Activated CD4-positive, alpha-beta memory T cell treated with anti-CD3 and anti-CD28 coated beads for 36 hours (primary cell): Measurements from ENCODE around the gene SLC10A7. TPM values are rescaled to one million over a fixed set of nuclear protein-coding genes. Genes with fewer than 3 reads are reported as not detected.

ENCODE experiments used
- CTCF ChIA-PET: fragments of 350-600 bp; sonication (Branson Sonifier 250); formaldehyde crosslinking; loops from one replicate; lab custom pipeline; 2021; ENCODE audit warnings: antibody characterized with exemption, inconsistent platforms; lab: Charles Lee
- POLR2A ChIA-PET: fragments of 350-600 bp; sonication (Branson Sonifier 250); formaldehyde crosslinking; loops from one replicate; lab custom pipeline; 2021; ENCODE audit warnings: antibody characterized with exemption; lab: Charles Lee
- DNase-seq: peaks from one replicate; pipeline ENCODE4 v3.0.0-alpha.2; 2020
- H3K27ac Mint-ChIP-seq: one replicate; pipeline ENCODE4 v1.8.0; 2021; ENCODE audit warnings: mixed read lengths
- H3K27me3 Mint-ChIP-seq: one replicate; pipeline ENCODE4 v1.8.0; 2021; ENCODE audit warnings: mixed read lengths
- H3K36me3 Mint-ChIP-seq: one replicate; pipeline ENCODE4 v1.8.0; 2021; ENCODE audit warnings: mixed read lengths
- H3K4me1 Mint-ChIP-seq: one replicate; pipeline ENCODE4 v1.8.0; 2021; ENCODE audit warnings: low read depth, mixed read lengths
- H3K4me3 Mint-ChIP-seq: one replicate; pipeline ENCODE4 v1.8.0; 2021; ENCODE audit warnings: mild to moderate bottlenecking, mixed read lengths
- H3K9me3 Mint-ChIP-seq: one replicate; pipeline ENCODE4 v1.8.0; 2021; ENCODE audit warnings: mixed read lengths
- intact Hi-C: fragments of 100-400 bp; cut with micrococcal nuclease; formaldehyde crosslinking; loops from one replicate; pipeline ENCODE4 v1.15.1; 2023
- total RNA-seq, 2 experiments: library from RNA; stranded (reverse); gene quantifications; one replicate each; pipeline ENCODE4 v1.2.3, GENCODE V29; 2021

The SLC10A7 gene
- total RNA-seq, 2 experiments from 2014 or later = 10.9 to 14.7 TPM

GRCh38 chr4:146436423-146437162 is 85.1 kb downstream of the SLC10A7 start:
- intact Hi-C loops = no loop called here
- CTCF ChIA-PET = no interaction called here
- Mint-ChIP-seq H3K27ac (no peak overlapping the region), H3K4me3 (no peak overlapping the region), H3K4me1 (peaks cover 6% of the 10 kb centered on the region), H3K36me3 (peaks cover 5% of the 10 kb centered on the region), H3K9me3 (no peaks in the 10 kb centered on the region), H3K27me3 (no peaks in the 10 kb centered on the region)
- no peak for DNase-seq
- POLR2A ChIA-PET = no interaction called here

GRCh38 chr4:146435962-146436361 is 85.8 kb downstream of the SLC10A7 start:
- POLR2A ChIA-PET = no interaction called here
- Mint-ChIP-seq H3K4me1 (peaks cover 6% of the 10 kb centered on the region), H3K36me3 (peaks cover 5% of the 10 kb centered on the region), H3K4me3 (no peak overlapping the region), H3K27ac (no peak overlapping the region), H3K9me3 (no peaks in the 10 kb centered on the region), H3K27me3 (no peaks in the 10 kb centered on the region)
- no peak for DNase-seq
- intact Hi-C loops = no loop called here
- CTCF ChIA-PET = no interaction called here

- no peaks in the 10 kb centered on the region for H3K4me1 Mint-ChIP-seq
- H3K4me3 Mint-ChIP-seq = no peak overlapping the region
- H3K36me3 Mint-ChIP-seq = peaks cover 3% of the 10 kb centered on the region
- H3K9me3 Mint-ChIP-seq = no peaks in the 10 kb centered on the region
- H3K27ac Mint-ChIP-seq = no peak overlapping the region
- ChIA-PET CTCF (no interaction called here), POLR2A (no interaction called here)
- no peak for DNase-seq
- intact Hi-C loops = no loop called here
- H3K27me3 Mint-ChIP-seq = no peaks in the 10 kb centered on the region
Measured at GRCh38 chr4:146432065-146432464, 89.7 kb downstream of the SLC10A7 start.

- no peak for DNase-seq
- no peak overlapping the region for H3K4me3 Mint-ChIP-seq
- POLR2A ChIA-PET = no interaction called here
- no peaks in the 10 kb centered on the region for H3K4me1 Mint-ChIP-seq
- no peak overlapping the region for H3K27ac Mint-ChIP-seq
- CTCF ChIA-PET = no interaction called here
- no peaks in the 10 kb centered on the region for H3K27me3 Mint-ChIP-seq
- intact Hi-C loops = no loop called here
- no peaks in the 10 kb centered on the region for H3K9me3 Mint-ChIP-seq
- peaks cover 5% of the 10 kb centered on the region for H3K36me3 Mint-ChIP-seq
Measured at GRCh38 chr4:146428298-146428697, 93.4 kb downstream of the SLC10A7 start.

GRCh38 chr4:146417822-146418221 is 103.9 kb downstream of the SLC10A7 start:
- no peak for DNase-seq
- ChIA-PET POLR2A (no interaction called here), CTCF (no interaction called here)
- no peaks in the 10 kb centered on the region for H3K9me3 Mint-ChIP-seq
- H3K4me1 Mint-ChIP-seq = no peaks in the 10 kb centered on the region
- no peaks in the 10 kb centered on the region for H3K27me3 Mint-ChIP-seq
- intact Hi-C loops = no loop called here
- no peak overlapping the region for H3K27ac Mint-ChIP-seq
- peaks cover 3% of the 10 kb centered on the region for H3K36me3 Mint-ChIP-seq
- H3K4me3 Mint-ChIP-seq = no peak overlapping the region

- no peaks in the 10 kb centered on the region for H3K9me3 Mint-ChIP-seq
- DNase-seq = no peak
- CTCF ChIA-PET = no interaction called here
- no peaks in the 10 kb centered on the region for H3K4me1 Mint-ChIP-seq
- POLR2A ChIA-PET = no interaction called here
- no peak overlapping the region for H3K27ac Mint-ChIP-seq
- H3K27me3 Mint-ChIP-seq = no peaks in the 10 kb centered on the region
- intact Hi-C loops = no loop called here
- H3K36me3 Mint-ChIP-seq = peaks cover 1% of the 10 kb centered on the region
- H3K4me3 Mint-ChIP-seq = no peak overlapping the region
Measured at GRCh38 chr4:146415829-146416228, 105.9 kb downstream of the SLC10A7 start.

GRCh38 chr4:146407669-146408084 is 114.1 kb downstream of the SLC10A7 start:
- H3K27ac Mint-ChIP-seq = no peak overlapping the region
- H3K4me3 Mint-ChIP-seq = no peak overlapping the region
- CTCF ChIA-PET = no interaction called here

GRCh38 chr4:146407257-146407656 is 114.5 kb downstream of the SLC10A7 start:
- Mint-ChIP-seq H3K36me3 (no peaks in the 10 kb centered on the region), H3K27me3 (no peaks in the 10 kb centered on the region), H3K4me1 (no peaks in the 10 kb centered on the region), H3K4me3 (no peak overlapping the region), H3K27ac (no peak overlapping the region), H3K9me3 (no peaks in the 10 kb centered on the region)
- no peak for DNase-seq
- intact Hi-C loops = no loop called here
- CTCF ChIA-PET = no interaction called here
- POLR2A ChIA-PET = no interaction called here

More at GRCh38 chr4:146407669-146408084, 114.1 kb downstream of the SLC10A7 start:
- no peaks in the 10 kb centered on the region for H3K9me3 Mint-ChIP-seq
- POLR2A ChIA-PET = no interaction called here
- no peaks in the 10 kb centered on the region for H3K36me3 Mint-ChIP-seq
- no peaks in the 10 kb centered on the region for H3K4me1 Mint-ChIP-seq
- intact Hi-C loops = no loop called here
- DNase-seq = no peak
- H3K27me3 Mint-ChIP-seq = no peaks in the 10 kb centered on the region

GRCh38 chr4:146401274-146401673 is 120.5 kb downstream of the SLC10A7 start:
- CTCF ChIA-PET = no interaction called here
- Mint-ChIP-seq H3K36me3 (no peaks in the 10 kb centered on the region), H3K4me1 (no peaks in the 10 kb centered on the region), H3K27ac (no peak overlapping the region), H3K9me3 (no peaks in the 10 kb centered on the region), H3K27me3 (no peaks in the 10 kb centered on the region), H3K4me3 (no peak overlapping the region)
- no peak for DNase-seq
- intact Hi-C loops = no loop called here
- POLR2A ChIA-PET = no interaction called here

GRCh38 chr4:146398896-146399445 is 122.8 kb downstream of the SLC10A7 start:
- intact Hi-C loops = no loop called here
- ChIA-PET CTCF (no interaction called here), POLR2A (no interaction called here)
- Mint-ChIP-seq H3K27me3 (no peaks in the 10 kb centered on the region), H3K27ac (no peak overlapping the region), H3K4me3 (no peak overlapping the region), H3K4me1 (no peaks in the 10 kb centered on the region), H3K9me3 (no peaks in the 10 kb centered on the region), H3K36me3 (no peaks in the 10 kb centered on the region)
- no peak for DNase-seq

GRCh38 chr4:146398404-146398803 is 123.3 kb downstream of the SLC10A7 start:
- Mint-ChIP-seq H3K36me3 (no peaks in the 10 kb centered on the region), H3K4me3 (no peak overlapping the region), H3K4me1 (no peaks in the 10 kb centered on the region), H3K9me3 (no peaks in the 10 kb centered on the region), H3K27me3 (no peaks in the 10 kb centered on the region), H3K27ac (no peak overlapping the region)
- CTCF ChIA-PET = no interaction called here
- DNase-seq = no peak
- intact Hi-C loops = no loop called here
- POLR2A ChIA-PET = no interaction called here

- ChIA-PET POLR2A (no interaction called here), CTCF (no interaction called here)
- intact Hi-C loops = no loop called here
- Mint-ChIP-seq H3K27ac (no peak overlapping the region), H3K4me1 (no peaks in the 10 kb centered on the region), H3K4me3 (no peak overlapping the region), H3K27me3 (no peaks in the 10 kb centered on the region), H3K9me3 (no peaks in the 10 kb centered on the region), H3K36me3 (peaks cover 3% of the 10 kb centered on the region)
- no peak for DNase-seq
Measured at GRCh38 chr4:146389561-146389960, 132.2 kb downstream of the SLC10A7 start.

GRCh38 chr4:146382194-146382593 is 139.5 kb downstream of the SLC10A7 start:
- Mint-ChIP-seq H3K9me3 (no peaks in the 10 kb centered on the region), H3K4me1 (no peaks in the 10 kb centered on the region), H3K4me3 (no peak overlapping the region), H3K27me3 (no peaks in the 10 kb centered on the region), H3K27ac (no peak overlapping the region), H3K36me3 (no peaks in the 10 kb centered on the region)
- intact Hi-C loops = no loop called here
- no peak for DNase-seq
- CTCF ChIA-PET = no interaction called here
- POLR2A ChIA-PET = no interaction called here
